GM12873 (cell line): Measurements from ENCODE around the gene VAV2.

Experiments
- TF ChIP-seq, protein P1 (sequence below): IDR thresholded peaks from 2 replicates; pipeline ENCODE4 v1.5.1; 2012; ENCODE audit warnings: low read depth, mild to moderate bottlenecking, moderate library complexity, low read length, control low read depth; ENCODE audit not compliant: insufficient read depth; ENCODE audit errors: missing control alignments

VAV2 gene

DNA sequence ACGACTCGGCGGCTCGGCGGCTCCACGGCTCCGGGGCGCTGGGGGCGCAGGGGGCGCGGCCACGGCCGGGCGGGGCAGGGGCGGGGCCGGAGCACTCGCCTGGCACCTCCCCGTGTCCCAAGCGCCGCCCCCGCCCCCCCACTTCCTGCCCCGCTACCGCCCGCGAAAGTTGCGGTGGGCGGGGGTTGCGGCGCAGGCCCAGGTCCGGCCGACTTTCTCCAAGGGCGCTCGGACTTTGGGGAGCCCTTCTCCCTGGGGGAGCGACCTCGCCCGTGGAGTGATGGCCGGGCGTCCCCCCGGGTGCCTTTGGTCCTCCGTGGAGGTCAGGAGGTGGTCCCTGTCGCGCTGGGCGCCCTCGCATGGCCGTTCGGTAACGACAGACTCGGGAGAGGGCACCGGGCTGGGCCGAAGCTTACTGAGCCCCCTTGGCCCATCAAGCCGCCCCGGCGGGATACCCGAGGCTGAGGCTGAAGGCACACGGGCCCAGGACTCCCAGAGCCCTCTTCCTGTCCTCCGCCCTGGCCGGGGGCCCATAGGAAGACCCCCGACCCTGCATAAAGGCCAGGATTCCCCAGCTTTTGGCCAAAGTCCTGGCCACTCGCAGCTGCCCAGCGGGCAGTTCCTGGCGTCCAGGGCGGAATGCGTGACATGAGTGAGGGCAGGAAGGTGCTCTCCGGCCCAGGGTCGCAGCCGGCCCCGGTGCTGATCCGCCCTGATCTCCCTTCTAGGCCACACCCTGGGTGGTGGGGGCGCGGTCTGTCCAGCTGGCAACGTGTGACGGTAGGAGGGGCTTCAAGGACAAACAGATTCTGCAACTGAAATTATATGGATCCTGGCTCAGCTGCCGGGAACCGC is 883 bp upstream of the VAV2 start:
- TF ChIP-seq, protein P1, sequence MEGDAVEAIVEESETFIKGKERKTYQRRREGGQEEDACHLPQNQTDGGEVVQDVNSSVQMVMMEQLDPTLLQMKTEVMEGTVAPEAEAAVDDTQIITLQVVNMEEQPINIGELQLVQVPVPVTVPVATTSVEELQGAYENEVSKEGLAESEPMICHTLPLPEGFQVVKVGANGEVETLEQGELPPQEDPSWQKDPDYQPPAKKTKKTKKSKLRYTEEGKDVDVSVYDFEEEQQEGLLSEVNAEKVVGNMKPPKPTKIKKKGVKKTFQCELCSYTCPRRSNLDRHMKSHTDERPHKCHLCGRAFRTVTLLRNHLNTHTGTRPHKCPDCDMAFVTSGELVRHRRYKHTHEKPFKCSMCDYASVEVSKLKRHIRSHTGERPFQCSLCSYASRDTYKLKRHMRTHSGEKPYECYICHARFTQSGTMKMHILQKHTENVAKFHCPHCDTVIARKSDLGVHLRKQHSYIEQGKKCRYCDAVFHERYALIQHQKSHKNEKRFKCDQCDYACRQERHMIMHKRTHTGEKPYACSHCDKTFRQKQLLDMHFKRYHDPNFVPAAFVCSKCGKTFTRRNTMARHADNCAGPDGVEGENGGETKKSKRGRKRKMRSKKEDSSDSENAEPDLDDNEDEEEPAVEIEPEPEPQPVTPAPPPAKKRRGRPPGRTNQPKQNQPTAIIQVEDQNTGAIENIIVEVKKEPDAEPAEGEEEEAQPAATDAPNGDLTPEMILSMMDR, result peak; percentile 53

DNA sequence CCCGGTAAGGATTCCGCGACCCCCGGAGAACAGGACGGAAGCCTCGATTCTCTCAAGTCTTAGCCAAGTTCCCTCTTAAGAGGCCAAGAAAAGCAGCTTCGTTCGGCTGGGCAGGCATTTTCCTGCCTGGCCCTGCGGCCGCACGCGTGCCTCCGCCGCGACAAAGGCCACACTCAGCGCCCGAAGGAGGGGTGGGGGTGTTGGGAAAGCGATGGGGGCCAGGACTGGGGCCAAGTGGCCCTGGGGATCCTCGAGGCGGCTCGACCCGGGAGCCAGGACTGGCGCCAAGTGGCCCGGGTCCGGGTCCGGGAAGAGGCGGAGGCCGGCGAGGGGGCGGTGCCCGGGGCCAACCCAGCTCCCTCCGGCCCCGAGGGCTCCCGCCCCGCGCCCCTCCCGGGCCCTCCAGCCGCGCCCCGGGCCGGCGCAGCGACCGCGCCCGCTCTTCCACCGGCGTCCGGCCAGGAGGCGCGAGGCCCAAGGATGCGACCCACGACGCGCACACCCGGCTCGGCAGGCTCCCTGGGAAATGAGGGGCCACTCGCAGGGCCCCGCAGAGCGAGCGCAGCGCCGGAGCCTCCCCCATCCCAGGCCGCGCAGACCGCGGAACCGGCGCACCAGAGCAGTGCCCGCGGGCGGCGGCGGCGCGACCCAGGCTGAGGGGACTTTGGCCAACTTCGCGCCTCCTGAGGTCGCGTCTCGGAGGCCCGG is 756 bp downstream of the VAV2 start:
- TF ChIP-seq, protein P1, result no peak

DNA sequence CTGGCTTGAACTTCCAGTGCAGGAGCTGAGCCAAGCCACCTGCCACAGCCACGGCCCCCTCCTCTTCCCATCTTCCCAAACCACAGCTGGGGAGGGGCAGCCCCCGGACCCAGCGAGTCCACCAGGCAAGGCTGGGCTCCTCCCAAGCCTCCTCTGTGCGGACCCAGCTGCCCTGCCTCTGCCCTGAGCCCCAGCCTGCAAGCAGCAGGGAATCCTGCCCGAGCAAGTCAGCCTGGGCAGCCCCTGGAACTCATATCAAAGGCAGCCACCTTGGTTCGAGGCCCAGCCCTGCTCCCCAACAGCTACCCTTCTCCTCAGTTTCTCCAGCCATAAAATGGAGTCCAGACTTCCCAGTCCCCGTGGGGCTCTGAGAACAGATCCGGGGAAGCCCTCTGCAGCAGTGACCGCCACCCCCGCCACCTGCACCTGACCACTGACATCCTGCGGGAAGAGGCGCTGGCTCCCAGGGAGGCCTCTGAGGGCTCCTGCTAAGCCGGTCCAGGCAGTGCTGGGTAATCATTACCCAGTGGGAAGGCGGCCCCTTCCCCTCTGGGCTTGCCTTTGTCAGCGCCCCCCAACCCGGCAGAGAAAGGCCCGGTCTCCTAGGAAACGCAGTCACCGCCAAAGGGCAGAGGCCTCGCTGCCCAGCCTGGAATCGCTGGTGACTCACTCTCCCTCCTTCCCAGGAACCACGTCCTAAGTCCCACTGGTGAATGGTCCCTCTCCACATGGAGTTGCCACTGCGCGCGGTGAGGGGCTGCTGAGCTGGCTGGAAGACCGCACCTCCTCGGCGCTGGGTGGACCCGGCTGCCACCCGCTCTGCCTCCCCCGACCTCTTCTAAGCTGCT is 1.5 kb downstream of the VAV2 start:
- TF ChIP-seq, protein P1, result no peak

DNA sequence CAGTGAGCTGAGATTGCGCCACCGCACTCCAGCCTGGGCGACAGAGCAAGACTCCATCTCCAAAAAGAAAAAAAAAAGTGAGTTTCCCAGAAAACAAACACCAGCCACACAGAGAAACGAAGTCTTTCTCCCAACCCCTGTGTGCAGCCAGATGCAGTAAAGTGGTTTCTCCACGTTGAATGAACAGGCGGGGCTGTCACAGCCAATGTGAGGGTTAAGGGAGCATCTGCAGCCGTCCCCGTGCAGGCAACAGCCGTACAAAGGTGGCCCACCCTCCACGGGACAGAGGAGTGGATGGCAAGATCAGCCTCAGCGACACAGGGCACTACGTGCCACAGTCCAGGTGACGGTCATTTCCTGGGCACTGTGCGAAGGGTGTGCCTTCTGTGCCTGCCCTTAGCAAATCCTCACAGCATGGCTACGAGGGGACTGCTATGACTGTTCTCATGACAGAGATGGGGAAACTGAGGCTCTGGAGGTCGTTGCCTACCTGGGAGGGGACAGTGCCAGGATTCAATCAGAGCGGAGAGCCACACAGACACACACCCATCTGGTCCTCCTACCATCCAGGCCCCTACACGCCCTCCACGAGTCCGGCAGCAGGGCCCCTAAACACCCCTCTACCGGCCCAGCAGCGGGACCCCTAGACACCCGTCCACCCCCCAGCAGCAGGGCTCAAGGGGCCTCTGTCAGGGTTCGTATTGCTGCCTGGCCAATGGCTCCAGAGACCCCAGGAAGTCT is 2.3 kb downstream of the VAV2 start:
- TF ChIP-seq, protein P1, result no peak

DNA sequence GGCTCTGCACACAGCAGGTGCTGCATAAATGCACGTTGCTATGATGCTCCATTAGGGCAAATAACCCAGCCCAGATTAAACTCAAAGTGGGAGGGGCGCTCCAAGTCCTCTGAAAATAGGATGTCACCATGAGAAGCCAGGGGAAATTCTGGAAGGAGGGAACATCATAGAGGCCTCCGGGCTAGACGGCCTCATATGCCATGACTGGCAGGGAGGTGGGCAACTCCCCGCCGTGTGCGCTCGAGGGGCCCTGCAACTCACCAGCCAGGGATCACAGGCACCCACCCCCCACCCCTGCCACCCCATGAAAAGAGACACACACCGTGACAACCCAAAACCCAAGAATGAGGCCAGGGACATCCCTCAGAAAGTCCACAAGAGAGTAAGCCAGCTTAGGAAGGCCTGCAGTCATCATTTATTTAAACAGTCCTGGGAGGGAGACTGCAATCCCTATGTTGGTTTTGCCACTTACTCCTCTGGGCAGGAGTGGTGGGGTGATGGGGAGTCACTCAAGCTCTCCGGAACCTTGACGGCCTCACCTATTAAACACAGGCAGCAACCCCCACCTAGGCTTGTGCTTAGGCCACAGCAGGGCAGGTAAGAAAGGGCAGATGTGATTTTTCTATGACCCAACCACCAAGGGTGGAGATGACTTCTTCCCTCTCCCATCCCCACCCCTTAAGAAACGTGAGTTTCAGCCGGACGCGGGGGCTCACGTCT is 4.0 kb downstream of the VAV2 start:
- TF ChIP-seq, protein P1, result no peak

DNA sequence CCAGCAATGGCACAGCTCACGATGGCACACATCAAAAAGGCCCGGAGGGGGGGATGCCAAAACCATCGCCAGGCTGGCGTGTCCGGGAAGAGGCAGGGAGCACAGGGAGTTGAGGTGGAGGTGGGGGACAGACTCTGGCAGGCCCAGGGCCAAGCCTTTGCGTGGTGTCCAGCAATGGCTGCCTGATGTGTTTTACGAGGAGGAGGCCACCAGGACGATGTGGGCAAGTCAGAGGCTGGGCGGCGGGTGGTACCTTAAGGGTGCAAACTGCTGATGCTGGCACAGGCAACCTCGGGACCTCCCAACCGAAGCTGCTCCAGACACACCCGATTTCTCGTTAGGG is 4.7 kb downstream of the VAV2 start:
- TF ChIP-seq, protein P1, result no peak
